OCI-LY1 (cell line): ENCODE data around the gene HYDIN.

Source experiments
- EZH2 ChIP-seq: fragments of 200-600 bp; sonication (generic), shearing (Covaris generic); IDR thresholded peaks from 2 replicates; pipeline ENCODE4 v1.8.0; 2017; ENCODE audit warnings: borderline replicate concordance, mixed run types, mild to moderate bottlenecking, antibody characterized with exemption, low read length, moderate library complexity, mixed read lengths
- TF ChIP-seq, protein P1 (sequence below): fragments of 200-600 bp; sonication (generic), shearing (Covaris generic); IDR thresholded peaks from 2 replicates; pipeline ENCODE4 v1.5.1; 2017; ENCODE audit warnings: mild to moderate bottlenecking, antibody characterized with exemption, low read length, moderate library complexity, mixed read lengths

GRCh38 chr16:70800311-70800710 lies 430.2 kb downstream of the HYDIN start:
- TF ChIP-seq, protein P1, sequence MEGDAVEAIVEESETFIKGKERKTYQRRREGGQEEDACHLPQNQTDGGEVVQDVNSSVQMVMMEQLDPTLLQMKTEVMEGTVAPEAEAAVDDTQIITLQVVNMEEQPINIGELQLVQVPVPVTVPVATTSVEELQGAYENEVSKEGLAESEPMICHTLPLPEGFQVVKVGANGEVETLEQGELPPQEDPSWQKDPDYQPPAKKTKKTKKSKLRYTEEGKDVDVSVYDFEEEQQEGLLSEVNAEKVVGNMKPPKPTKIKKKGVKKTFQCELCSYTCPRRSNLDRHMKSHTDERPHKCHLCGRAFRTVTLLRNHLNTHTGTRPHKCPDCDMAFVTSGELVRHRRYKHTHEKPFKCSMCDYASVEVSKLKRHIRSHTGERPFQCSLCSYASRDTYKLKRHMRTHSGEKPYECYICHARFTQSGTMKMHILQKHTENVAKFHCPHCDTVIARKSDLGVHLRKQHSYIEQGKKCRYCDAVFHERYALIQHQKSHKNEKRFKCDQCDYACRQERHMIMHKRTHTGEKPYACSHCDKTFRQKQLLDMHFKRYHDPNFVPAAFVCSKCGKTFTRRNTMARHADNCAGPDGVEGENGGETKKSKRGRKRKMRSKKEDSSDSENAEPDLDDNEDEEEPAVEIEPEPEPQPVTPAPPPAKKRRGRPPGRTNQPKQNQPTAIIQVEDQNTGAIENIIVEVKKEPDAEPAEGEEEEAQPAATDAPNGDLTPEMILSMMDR = no peak
- no peak for TF ChIP-seq EZH2
